SIG-M5 treated with dmso at 0.1 percent for 504 hours (cell line): ENCODE measurements around the gene ARHGEF25.
"Not testable (repeated sequence)": the region's sequence is repeated elsewhere in the genome, so short reads cannot be mapped to it uniquely, and the experiment has no call there.

ENCODE experiments used
- DNase-seq: peaks from one replicate; lab custom pipeline; 2025; ENCODE audit not compliant: unreplicated experiment; lab: John Stamatoyannopoulos, UW

Gene ARHGEF25

DNA sequence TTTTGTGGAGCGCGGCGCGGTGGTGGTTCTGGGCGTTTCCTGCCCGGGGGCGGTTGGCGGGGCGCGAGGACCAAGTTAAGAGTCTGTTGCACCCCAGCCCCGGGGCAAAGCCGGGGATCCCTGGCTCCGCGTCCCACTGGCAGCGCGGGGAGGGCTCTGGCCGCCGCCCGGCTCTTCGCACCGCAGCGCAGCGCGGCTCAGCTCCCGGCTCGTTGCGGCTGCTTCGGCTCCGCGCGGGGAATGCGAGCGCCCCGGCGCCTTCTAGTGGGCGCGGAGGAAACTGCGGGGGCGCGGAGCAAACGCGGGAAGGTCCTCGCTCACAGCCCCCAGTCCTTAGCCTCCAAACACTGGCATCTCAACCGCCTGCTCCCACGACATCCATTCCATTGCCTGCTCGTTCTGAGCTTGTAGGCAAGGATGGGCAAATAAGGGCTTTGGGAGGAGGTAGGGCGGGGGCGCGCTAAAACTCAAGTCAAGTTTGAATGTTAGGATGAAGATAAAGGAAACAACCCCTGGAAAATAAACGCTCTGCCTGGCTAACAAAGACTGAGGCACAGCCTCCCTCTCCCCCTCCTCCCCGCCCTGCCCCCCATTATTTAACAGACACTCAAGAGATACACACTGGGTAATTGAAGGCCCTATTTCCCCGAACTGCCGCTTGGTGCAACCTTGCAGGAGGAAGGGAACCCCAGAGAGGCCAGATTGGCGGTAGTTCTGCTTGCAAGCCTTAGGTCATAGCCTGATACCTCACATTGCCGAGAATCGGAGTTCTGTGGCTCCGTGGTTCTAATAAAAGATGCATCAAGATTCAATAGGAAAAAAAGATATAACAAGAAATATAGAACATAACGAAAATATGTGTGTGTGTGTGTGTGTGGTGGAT is 22.0 kb downstream of the ARHGEF25 start, which contains the start of gene B4GALNT1:
Gene B4GALNT1 (minus strand): TSS at position 244 of the 883 bp plus-strand sequence. CDS start 1,069 bp downstream, outside the sequence.
- DNase-seq: peak; percentile 56

DNA sequence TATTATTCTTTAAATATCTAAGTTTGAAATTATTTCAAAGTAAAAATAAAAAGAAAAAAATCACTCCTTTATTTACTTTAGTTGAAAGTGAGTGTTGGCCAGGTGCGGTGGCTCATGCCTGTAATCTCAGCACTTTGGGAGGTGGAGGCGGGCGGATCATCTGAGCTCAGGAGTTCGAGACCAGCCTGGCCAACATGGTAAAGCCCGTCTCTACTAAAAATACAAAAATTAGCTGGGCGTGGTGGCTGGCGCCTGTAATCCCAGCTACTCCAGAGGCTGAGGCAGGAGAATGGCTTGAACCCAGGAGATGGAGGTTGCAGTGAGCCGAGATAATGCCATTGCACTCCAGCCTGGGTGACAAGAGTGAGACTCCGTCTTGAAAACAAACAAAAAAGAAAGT is 25.5 kb downstream of the ARHGEF25 start:
- DNase-seq: not testable (repeated sequence)

DNA sequence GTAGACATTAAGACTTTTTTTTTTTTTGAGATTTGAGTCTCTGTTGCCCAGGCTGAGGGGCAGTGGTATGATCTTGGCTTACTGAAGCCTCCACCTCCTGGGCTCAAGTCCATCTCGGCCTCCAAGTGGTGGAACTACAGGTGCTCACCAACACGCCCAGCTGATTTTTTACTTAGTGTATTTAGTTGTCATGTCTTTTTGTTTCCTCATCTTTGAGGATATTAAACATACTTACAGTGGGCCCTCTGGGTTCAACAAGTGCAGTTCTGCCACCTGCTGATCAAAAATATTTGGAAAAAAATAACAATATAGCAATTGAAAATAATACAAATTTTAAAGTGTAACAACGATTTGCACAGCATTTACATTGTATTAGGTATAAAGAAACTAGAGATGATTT is 26.1 kb downstream of the ARHGEF25 start:
- DNase-seq: no peak

DNA sequence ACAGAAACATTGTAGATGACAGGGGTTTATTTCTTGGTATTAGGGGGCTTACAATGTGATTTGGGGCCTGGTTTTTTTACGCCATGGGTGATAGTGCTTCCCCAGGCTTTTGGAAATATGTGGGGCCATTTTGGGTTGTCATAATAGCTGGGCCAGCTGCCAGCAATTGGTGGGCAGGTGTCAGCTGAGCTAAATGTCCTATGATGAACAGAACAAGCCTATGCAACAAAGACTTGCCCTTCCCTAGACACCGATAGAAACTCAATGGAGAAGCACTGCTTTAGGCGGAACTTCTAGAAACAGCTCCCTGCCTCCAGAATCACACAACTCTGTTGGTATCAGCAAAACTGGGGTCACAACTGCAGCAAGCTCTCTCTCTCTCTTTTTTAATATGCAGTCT is 26.9 kb downstream of the ARHGEF25 start:
- no peak for DNase-seq

DNA sequence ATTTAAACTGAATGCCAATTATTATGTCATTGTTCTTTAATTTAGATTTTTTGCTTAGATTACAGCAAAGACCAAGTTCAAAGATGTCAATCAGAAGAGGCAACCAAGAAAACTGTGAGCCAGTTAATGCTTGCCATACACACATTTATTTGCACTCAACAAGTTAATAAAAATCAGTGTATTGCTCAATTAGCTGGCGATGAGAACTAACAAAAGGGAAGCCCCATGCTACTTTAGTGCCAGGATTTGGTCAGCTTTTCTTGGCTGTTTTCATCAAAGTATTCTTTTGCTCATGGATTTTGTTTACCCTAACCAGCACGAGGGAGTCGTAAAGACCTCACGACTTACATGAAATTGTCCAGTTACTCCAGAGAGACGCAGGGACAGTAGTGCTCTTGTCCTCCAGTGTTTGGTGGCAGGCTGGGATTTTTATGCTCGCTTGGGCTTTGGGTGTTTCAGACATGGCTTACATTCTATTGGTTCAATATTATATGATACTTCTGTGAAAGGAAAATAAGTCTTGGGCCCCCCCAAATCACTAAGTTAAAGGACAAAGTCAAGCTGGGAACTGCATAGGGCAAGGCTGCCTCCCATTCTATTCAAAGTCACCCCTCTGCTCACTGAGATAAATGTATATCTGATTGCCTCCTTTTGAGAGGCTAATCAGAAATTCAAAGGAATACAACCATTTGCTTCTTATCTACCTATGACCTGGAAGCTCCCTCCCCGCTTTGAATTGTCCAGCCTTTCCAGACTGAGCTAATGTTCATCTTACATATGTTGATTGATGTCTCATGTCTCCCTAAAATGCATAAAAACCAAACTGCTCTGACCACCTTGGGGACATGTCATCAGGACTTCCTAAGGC is 29.2 kb downstream of the ARHGEF25 start:
- DNase-seq: no peak

DNA sequence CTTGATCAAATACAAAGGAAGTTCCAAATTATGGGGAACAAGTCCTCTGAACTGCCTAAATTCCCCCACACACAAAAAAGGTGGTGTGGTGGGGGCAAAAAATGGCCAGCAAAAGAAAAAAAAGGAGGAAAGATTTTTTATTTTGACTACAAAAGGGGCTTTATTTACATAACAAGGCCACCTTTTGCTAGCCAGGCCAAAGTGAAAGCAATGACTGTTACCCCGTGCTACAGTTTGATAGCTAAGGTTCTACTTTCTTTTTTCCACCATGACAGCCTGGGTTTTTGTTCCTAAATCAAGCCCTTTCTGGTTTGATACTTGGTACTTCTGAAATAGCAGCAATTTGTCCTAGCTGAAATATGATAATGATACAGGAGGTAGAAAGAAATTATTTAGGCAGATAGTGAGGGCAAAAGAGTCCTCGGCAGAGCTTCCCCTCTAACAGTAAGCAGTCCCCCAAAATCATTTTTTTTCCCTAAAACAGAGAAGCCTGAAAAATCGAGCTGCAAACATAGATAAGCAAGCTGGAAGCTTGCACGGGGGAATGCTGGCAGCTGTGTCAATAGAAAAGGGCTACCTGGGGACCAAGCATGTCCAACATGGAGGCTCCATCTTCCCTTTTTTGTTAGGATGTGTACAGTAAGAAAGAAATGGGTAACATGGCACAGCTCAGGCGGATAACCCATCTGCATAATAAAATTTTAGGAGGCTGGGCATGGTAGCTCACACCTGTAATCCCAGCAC is 30.6 kb downstream of the ARHGEF25 start:
- no peak for DNase-seq

DNA sequence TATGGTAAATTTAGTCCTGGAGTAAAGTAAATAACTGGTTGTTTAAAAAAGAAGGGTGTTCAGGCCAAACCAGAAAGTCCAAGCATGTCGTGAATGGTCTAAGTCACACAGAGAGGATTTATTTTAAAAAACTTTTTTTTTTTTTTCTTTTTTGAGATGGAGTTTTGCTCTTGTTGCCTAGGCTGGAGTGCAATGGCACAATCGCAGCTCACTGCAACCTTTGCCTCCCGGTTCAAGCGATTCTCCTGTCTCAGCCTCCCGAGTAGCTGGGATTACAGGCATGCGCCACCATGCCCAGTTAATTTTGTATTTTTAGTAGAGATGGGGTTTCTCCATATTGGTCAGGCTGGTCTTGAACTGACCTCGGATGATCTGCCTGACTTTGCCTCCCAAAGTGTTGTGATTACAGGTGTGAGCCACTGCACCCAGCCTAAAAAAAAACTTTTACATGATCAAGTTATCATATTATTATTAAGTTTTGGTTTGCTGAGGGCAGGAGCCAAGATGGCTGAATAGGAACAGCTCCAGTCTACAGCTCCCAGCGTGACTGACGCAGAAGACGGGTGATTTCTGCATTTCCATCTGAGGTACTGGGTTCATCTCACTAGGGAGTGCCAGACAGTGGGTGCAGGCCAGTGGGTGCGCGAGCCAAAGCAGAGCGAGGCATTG is 34.9 kb downstream of the ARHGEF25 start:
- DNase-seq: not testable (repeated sequence)

DNA sequence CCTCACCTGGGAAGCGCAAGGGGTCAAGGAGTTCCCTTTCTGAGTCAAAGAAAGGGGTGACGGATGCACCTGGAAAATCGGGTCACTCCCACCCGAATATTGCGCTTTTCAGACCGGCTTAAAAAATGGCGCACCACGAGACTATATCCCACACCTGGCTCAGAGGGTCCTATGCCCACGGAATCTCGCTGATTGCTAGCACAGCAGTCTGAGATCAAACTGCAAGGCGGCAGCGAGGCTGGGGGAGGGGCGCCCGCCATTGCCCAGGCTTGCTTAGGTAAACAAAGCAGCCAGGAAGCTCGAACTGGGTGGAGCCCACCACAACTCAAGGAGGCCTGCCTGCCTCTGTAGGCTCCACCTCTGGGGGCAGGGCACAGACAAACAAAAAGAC is 35.4 kb downstream of the ARHGEF25 start:
- not testable (repeated sequence) for DNase-seq

DNA sequence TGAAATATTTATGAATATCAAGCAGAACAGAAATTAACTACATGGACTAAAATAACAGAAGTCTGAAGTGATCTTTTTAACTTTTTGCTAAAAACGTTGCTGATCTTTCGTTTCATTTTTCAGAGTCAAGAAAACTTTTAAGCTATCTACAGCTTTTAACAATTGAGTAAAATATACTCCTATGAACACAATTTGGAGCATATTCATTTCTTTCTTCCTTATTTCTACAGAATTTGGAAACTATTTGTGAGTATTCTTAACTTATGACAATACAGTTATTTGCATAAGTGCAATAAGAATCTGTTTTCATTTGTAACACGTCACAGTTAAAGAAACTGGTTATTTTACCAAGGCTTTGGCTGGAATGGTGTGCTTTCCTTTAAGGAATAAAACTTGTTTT is 42.8 kb downstream of the ARHGEF25 start:
- DNase-seq: no peak

DNA sequence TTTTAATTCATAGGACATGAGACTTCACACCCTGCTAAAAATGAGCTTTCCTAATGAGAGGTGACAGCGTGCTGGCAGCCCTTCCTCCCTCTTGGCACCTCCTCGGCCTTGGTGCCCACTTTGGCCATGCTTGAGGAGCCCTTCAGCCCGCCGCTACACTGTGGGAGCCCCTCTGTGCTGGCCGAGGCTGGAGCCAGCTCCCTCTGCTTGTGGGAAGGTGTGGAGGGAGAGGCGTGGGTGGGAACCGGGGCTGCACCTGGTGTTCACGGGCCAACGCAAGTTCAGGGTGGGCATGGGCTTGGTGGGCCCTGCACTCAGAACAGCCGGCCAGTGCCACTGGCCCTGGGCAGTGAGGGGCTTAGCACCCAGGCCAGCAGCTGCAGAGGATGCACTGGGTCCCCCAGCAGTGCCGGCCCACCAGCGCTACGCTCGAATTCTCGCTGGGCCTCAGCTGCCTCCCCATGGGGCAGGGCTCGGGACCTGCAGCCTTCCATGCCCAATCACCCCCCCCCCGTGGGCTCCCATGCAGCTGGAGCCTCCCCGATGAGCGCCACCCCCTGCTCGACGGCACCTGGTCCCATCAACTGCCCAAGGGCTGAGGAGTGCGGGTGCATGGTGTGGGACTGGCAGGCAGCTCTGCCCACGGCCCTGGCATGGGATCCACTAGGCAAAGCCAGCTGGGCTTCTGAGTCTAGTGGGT is 44.5 kb downstream of the ARHGEF25 start:
- DNase-seq: no peak

DNA sequence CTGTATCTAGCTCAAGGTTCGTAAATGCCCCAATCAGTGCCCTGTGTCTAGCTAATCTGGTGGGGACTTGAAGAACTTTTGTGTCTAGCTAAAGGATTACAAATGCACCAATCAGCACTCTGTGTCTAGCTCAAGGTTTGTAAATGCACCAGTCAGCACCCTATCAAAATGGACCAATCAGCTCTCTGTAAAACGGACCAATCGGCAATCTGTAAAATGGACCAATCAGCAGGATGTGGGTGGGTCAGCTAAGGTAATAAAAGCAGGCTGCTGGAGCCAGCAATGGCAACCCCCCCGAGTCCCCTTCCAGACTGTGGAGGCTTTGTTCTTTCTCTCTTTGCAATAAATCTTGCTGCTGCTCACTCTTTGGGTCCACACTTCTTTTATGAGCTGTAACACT is 45.2 kb downstream of the ARHGEF25 start:
- not testable (repeated sequence) for DNase-seq

DNA sequence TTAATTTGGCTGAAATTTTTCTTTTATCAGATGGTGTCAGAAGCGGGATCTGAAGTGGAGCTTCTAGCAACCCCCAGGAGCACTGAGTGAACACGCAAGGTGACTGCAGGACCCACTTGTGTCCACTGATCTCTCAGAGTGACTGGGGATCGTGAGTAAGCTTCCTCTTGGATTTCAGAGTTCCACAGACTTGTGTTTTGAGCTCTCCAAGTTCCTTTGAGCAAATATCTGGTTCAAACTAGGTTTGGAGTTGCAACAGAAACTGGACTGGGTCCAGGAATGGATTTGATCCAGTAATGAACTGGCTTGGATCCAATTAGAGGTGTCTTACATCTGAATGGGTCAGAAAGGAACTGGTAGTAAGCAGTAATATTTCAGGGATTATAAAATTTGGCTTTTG is 46.5 kb downstream of the ARHGEF25 start:
- DNase-seq: no peak

DNA sequence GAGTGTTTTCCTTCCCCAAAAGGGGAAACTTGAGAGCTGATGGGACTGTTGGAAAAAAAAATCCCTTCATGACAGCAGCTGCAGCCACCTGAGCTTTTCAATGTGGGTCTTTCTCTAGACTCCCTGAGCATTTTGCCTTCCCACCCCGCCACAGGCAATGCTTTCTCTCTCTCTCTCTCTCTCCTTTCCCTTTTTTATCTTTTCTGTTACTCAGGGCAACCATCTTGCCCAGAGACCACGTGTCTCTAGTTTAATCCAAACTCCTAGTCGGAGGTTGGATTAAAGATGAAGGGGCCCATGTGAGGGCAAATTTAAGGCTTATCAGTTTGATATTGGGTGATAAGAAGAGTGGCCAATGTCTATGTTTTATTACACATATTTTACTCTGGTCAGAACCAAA is 47.7 kb downstream of the ARHGEF25 start:
- no peak for DNase-seq

DNA sequence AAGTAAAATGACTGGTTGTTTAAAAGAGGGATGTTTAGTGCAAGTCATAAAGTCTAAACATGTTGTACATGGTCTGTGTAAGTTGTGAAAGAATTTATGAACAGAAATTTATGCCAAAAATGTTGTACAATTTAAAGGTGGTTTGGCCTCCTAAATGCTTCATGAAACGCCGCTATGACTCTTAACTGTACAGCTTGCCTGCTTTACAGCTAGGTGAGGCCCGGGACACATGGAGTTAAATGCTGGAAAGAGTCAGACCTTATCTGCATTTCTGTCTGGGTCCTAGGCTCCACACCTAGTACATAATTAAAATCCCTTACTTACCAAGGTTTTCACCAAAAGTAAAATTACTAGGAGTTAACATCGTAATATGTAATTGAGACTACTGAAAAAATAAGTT is 50.1 kb downstream of the ARHGEF25 start:
- DNase-seq: no peak

DNA sequence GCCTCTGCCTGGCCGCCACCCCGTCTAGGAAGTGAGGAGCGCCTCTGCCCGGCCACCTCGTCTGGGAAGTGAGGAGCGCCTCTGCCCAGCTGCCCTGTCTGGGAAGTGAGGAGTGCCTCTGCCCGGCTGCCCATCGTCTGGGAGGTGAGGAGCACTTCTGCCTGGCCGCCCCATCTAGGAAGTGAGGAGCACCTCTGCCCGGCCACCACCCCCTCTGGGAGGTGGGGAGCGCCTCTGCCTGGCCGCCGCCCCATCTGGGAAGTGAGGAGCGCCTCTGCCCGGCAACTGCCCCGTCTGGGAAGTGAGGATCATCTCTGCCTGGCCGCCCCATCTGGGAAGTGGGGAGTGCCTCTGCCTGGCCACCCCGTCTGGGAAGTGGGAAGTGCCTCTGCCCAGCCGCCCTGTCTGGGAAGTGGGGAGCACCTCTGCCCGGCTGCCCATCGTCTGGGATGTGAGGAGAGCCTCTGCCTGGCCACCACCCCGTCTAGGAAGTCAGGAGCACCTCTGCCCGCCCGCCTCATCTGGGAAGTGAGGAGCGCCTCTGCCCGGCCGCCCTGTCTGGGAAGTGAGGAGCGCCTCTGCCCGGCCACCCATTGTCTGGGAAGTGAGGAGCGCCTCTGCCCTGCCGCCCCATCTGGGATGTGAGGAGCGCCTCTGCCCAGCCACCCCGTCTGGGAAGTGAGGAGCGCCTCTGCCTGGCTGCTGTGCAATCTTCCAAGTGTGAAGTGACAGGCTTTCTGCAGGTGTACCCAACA is 54.0 kb downstream of the ARHGEF25 start:
- not testable (repeated sequence) for DNase-seq
